RWPE2 (cell line): ENCODE measurements around the gene MRPL34.

Source experiments
- ATAC-seq: fragments of 200-7000 bp; cut with Tn5 transposase; 3 replicates; pipeline ENCODE4 v1.9.1; 2021; ENCODE audit warnings: low read depth
- DNase-seq: peaks from one replicate; pipeline ENCODE4 v3.0.0-alpha.2; 2020; ENCODE audit warnings: low spot score
- H3K27ac ChIP-seq: fragments of 450-650 bp; 2 replicates; pipeline ENCODE4 v1.5.1; 2017; ENCODE audit warnings: mild to moderate bottlenecking; ENCODE audit not compliant: poor library complexity, severe bottlenecking
- H3K27me3 ChIP-seq: fragments of 250-450 bp; sonication (Bioruptor Pico); 2 replicates; pipeline ENCODE4 v1.5.1; 2021; ENCODE audit warnings: mild to moderate bottlenecking, moderate library complexity; ENCODE audit not compliant: insufficient read depth, poor library complexity, severe bottlenecking
- H3K36me3 ChIP-seq: fragments of 250-450 bp; sonication (Bioruptor Pico); 2 replicates; pipeline ENCODE4 v1.5.1; 2020; ENCODE audit warnings: low read depth, mild to moderate bottlenecking, moderate library complexity
- H3K4me1 ChIP-seq: fragments of 250-450 bp; sonication (Bioruptor Pico); 2 replicates; pipeline ENCODE4 v1.5.1; 2021; ENCODE audit warnings: mild to moderate bottlenecking, moderate library complexity; ENCODE audit not compliant: insufficient read depth, poor library complexity, severe bottlenecking
- H3K4me3 ChIP-seq: fragments of 250-450 bp; sonication (Bioruptor Pico); 2 replicates; pipeline ENCODE4 v1.5.1; 2021; ENCODE audit warnings: mild to moderate bottlenecking, moderate library complexity; ENCODE audit not compliant: severe bottlenecking
- H3K9me3 ChIP-seq: fragments of 250-450 bp; sonication (Bioruptor Pico); 2 replicates; pipeline ENCODE4 v1.5.1; 2021; ENCODE audit warnings: mild to moderate bottlenecking, moderate library complexity; ENCODE audit not compliant: severe bottlenecking
- TF ChIP-seq, protein P1 (sequence below): fragments of 450-650 bp; IDR thresholded peaks from one replicate; pipeline ENCODE4 v1.5.1; 2017; ENCODE audit warnings: mild to moderate bottlenecking, moderate library complexity; ENCODE audit not compliant: poor library complexity, severe bottlenecking

The MRPL34 gene

DNA sequence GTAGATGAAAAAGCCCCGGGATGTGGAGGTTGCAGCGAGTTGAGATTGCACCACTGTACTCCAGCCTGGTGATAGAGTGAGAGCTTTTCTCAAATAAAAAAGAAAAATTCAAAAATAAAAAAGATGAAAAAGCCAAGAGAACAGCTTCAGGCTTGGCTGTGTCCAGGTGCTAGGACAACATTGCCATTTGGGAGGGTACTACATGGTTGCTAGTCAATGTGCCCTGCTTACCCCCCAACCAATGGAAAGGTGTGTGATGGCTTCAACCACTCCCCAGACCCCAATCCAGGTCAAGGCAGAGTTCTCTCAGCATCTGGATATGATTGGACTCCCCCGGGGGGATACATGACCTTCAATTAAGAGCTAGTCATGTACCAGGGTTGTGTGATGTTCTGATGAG is 26.2 kb upstream of the MRPL34 start:
- ATAC-seq (no peak), DNase-seq (no peak)
- Histone ChIP-seq H3K4me1 (no peaks in the 10 kb centered on the region), H3K27me3 (no peaks in the 10 kb centered on the region), H3K4me3 (no peak overlapping the region), H3K27ac (no peak overlapping the region), H3K9me3 (no peaks in the 10 kb centered on the region), H3K36me3 (peaks cover 28% of the 10 kb centered on the region)
- TF ChIP-seq, protein P1, sequence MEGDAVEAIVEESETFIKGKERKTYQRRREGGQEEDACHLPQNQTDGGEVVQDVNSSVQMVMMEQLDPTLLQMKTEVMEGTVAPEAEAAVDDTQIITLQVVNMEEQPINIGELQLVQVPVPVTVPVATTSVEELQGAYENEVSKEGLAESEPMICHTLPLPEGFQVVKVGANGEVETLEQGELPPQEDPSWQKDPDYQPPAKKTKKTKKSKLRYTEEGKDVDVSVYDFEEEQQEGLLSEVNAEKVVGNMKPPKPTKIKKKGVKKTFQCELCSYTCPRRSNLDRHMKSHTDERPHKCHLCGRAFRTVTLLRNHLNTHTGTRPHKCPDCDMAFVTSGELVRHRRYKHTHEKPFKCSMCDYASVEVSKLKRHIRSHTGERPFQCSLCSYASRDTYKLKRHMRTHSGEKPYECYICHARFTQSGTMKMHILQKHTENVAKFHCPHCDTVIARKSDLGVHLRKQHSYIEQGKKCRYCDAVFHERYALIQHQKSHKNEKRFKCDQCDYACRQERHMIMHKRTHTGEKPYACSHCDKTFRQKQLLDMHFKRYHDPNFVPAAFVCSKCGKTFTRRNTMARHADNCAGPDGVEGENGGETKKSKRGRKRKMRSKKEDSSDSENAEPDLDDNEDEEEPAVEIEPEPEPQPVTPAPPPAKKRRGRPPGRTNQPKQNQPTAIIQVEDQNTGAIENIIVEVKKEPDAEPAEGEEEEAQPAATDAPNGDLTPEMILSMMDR, result no peak

- Histone ChIP-seq H3K27me3 (no peaks in the 10 kb centered on the region), H3K36me3 (peaks cover 6% of the 10 kb centered on the region; the same call in 1 of the 2 replicates), H3K9me3 (no peaks in the 10 kb centered on the region), H3K4me3 (peak within 1 kb of the TSS; percentile 31), H3K4me1 (no peaks in the 10 kb centered on the region), H3K27ac (no peak within 1 kb of the TSS)
- TF ChIP-seq, protein P1, result no peak
- peak; percentile 24; the same call in 2 of the 3 replicates for ATAC-seq
- DNase-seq, result peak; percentile 65
Observed at GRCh38 chr19:17281391-17282304, 24.0 kb upstream of the MRPL34 start, which contains the start of gene ANKLE1. Gene ANKLE1, plus strand, starts transcription at chr19:17281901. Its CDS starts 20 bp downstream, at chr19:17281921.

DNA sequence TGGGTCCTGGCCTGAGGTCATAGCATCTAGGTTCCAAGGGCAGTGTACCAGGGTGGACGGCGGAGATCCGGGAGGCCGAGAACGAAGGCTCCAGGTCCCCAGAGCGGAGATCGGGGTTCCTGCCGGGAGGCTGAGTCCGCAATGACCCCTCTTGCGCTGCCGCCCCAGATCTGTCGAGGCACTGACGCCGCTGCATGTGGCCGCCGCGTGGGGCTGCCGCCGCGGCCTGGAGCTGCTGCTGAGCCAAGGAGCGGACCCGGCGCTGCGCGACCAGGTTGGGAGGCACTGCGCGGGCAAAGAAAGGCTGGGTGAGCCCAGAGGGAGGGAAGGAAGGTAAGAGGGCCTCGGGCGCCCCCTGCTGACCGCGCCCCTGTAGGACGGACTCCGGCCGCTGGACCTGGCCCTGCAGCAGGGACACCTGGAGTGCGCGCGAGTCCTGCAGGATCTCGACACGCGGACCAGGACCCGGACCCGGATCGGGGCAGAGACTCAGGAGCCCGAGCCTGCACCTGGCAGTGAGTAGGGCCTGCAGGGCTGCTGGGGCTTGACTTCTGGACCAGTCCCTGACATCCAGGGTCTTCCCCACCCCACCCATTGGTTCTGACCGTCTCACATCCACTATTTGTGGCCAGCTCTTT is 23.1 kb upstream of the MRPL34 start:
- Histone ChIP-seq H3K9me3 (no peaks in the 10 kb centered on the region), H3K27ac (no peak overlapping the region), H3K4me1 (no peaks in the 10 kb centered on the region), H3K4me3 (peak overlapping the region; percentile 31), H3K27me3 (no peaks in the 10 kb centered on the region), H3K36me3 (peaks cover 3% of the 10 kb centered on the region; the same call in 1 of the 2 replicates)
- TF ChIP-seq, protein P1, result peak; percentile 93
- peak; percentile 83 for DNase-seq
- ATAC-seq, result peak; percentile 92

DNA sequence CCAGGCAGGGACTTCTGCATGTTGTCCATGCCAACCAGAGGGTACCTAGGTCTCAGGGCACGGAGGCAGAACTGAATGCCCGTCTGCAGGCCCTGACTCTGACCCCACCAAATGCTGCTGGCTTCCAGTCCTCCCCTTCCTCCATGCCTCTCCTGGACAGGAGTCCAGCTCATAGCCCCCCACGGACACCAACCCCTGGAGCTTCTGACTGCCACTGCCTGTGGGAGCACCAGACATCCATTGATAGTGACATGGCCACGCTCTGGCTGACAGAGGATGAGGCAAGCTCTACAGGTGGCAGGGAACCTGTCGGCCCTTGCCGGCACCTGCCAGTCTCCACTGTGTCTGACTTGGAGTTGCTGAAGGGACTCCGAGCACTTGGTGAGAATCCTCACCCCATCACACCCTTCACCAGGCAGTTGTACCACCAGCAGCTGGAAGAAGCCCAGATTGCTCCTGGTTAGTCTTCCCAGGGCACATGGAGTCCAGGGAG is 22.1 kb upstream of the MRPL34 start:
- Histone ChIP-seq H3K4me1 (no peaks in the 10 kb centered on the region), H3K27me3 (no peaks in the 10 kb centered on the region), H3K36me3 (no peaks in the 10 kb centered on the region), H3K27ac (no peak overlapping the region), H3K4me3 (no peak overlapping the region), H3K9me3 (no peaks in the 10 kb centered on the region)
- ATAC-seq, result no peak
- DNase-seq, result no peak
- TF ChIP-seq, protein P1, result no peak
